T-helper 1 cell (primary cell): ENCODE measurements around the gene NGFR.

Source experiments
- DNase-seq, 5 donors: peaks; one replicate each; pipeline ENCODE4 v3.0.0-alpha.2; 2012 to 2020

Gene NGFR

GRCh38 chr17:49469831-49470810, 25.0 kb upstream of the NGFR start:
- no peak for DNase-seq

GRCh38 chr17:49471089-49471683, 23.9 kb upstream of the NGFR start:
- DNase-seq = no peak

DNA sequence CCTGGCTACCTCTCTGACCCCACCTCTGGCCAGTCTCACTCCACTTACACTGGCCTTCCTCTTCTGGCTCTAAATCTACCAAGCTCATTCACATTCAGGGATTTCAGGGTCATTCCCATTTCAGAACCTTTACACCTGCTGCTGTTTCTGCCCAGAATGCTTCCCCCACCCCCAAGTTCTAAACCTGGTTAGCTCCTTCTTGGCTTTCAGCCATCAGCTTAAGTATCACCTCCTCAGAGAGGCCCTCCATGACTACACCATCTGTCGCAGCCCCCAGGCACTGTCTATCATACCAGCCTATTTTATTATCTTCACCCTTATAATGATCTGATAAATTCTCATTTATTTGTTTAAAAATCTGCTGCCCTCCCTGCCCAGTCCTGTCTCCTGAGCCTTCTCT, 23.3 kb upstream of the NGFR start:
- no peak for DNase-seq

DNA sequence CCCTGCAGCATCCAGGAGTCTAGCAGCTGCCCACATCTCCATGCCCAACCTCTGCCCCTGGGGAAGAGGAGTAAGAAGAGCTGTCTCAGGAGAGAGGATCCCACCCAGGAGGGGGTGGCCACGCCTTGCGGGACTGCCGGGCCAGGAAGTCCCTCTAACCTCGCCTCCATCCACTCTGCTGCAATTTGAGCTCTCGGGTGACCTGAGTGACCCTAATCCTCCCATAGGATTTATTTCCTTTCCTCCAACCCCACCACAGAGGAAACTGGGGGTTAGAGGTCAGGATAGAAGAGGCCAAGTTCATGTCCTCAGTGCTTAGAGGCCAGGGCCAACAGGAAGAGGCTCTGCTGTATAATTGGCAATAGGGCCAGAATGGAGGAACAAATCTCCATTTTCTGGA, 22.6 kb upstream of the NGFR start:
- DNase-seq = no peak

GRCh38 chr17:49473900-49474751, 21.0 kb upstream of the NGFR start:
- DNase-seq = no peak

DNA sequence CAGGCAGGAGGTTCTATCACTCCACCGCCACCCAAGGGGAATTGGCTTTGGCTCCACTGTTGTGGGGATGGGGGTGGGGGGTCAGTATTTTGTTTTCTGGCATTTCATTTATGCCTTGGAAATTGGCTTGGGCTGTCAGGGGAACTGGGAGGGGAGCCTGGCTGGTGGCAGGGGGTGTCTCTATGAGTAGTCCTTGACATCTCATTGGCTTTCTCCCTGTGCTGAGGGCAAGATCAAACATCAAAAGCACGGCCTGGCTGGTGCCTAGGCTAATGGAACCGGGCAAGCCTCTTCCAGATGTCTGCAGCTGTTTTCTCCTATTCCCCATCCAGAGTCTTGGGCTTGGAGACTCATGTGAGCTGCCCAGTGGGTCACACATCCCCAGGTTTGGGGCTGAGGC, 17.4 kb upstream of the NGFR start:
- no peak for DNase-seq

DNA sequence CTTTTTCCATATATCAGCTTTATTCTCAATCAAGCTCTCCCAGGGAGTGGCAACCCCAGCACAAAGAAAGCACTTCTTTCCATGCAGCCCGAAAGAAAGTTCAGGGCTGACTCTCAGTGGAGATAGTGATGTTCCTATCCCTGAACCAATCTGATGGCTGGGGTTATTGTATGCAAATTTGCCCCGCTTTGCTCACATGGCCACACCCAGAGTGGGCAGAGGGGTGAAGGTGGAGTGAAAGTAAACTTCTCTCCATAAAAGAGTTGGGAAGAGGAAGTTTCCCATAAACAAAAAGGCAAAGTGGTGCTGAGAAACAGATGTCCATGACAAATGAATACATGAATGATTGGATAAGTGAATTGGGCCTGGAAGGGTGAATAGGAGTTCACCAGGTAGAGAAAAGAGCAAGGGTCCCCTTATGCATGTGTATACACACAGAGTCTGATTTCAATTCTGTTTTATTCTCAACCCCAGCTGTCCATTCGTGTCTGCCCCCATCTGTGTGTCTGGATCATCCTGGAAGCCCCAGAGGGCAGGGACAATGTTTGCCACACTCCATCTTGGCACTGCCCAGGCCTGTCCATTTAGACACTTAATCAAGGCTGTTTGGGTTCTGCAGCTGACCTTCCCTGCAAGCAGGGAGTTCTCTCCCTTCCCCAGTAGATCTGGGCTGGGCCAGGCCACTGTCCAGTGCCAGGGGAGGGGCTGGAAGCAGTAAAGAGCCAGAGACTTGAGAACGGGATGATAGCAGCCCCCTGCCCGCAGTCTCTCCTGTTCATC, 14.1 kb upstream of the NGFR start:
- no peak for DNase-seq

GRCh38 chr17:49482144-49482817, 12.8 kb upstream of the NGFR start:
- DNase-seq = no peak

- DNase-seq = no peak
These were observed 11.2 kb upstream of the NGFR start for GRCh38 chr17:49483599-49484509.

DNA sequence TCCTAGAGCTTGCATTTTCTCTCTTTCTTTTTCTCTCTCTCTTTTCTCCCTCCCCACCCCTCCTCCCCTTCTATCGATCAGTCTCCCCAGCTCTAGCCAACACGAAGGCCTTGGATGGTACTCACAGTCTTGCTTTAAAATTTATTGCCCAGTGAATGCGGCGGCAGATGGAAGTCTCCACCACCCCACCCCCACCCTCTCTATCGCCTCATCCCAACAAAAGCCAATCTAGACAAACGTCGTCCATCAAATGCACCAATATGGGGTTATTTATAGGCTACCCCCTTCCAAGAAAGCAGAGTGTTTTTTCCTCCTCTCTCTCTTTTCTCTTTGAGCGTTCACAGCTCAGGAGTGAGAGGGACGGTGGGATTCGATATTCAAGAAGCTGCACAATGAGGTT, 10.5 kb upstream of the NGFR start:
- DNase-seq = no peak

DNA sequence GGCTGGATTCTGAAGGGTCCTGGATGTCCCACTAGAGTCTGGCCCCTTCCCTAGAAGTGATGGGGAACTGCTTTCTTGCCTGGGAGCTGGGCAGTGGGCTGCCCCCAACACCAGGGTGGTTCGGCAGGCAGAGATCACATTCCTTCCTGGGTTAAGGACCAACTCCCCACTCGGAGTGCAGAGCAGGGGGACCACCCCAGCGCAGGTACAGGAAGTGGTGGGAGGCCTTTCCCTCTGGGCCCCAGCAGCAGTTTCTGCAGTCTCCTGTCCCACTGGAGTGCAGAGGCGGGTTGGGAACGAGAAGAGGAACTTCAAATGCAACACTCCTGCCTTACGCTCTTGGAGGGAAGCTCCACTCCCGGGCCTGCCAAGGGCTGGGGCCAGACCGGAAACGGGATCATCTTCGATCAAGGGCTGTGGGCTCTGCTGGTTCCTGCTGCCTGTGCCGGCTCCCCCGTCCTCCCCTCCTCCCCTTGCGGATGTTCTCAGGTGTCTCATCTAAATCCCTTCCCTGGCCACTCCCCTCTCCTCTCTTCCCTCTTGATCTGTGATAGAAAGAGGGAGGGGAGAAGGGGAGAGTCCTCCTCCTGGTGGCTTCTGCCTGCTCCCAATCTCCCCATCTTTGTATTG, 9.0 kb upstream of the NGFR start:
- no peak for DNase-seq

DNA sequence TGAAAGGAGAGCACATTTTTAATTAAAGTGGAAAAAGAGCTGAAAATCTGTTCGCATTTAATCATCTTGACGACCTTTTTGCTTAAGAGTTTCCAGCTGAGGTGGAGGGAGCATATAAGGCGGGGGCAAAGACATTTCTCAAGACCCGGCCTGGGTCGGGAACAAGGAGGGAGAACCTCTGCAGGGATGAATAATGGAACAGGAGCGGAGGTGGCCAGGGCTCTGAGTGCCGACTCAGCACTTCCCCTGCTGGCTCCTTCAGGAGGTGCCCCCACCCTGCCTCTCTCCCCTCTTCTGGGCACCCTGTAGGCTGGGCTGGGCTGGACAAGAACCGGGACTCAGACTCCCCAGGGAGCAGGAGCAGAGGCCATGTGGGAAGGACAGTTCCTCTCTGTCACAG, 7.9 kb upstream of the NGFR start:
- DNase-seq = no peak

DNA sequence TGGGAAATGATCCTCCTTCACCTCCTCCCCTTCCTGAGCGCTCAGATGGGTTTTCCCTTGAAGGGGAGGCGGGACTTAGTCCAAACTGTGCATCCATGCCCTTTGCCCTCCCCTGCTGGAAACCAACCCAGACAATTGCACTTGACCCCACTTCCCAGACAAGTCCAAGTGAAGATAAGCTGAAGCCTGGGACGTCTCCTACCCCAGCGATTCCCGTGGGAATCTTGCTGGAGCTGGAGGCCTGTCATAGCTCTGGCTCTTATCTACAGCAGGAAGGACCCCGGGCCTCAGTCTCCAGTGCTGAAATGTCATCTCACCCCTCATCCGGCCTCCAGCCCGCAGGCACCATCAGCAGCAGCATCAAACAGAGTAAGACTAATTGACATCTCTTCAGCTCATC, 6.5 kb upstream of the NGFR start:
- DNase-seq = no peak

- DNase-seq = no peak
These were observed 5.7 kb upstream of the NGFR start for GRCh38 chr17:49489348-49489747.

GRCh38 chr17:49490276-49490675, 4.8 kb upstream of the NGFR start:
- no peak for DNase-seq

DNA sequence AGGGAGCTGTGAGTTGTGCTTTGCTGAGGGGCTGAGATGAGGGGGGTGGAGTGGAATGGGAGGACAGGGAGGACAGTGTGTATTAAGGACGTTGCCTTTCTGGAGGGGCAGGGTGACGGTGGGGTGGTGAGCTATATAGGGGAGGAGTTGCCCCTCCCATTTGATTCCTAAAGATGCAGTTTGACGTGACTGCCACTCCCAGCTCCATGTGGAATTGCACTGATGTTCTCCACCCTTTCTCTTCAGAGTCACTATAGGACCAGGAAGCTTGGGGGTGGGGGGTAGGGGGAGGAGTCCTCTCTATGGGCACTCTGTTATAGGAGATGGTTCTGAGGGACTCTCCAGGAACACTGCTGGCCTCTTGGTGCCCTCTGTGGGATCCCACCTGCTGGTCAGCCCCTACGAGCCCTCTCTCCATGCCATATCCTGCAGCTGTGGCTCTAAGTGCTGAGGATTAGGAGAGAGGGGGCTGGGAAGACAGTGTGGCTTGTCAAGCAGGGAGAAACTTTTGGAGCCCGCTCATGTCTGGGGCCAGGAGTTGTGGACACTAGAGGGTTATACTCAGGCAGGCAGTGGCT, 3.8 kb upstream of the NGFR start:
- no peak for DNase-seq

GRCh38 chr17:49494399-49494985, 601 bp upstream of the NGFR start:
- no peak for DNase-seq

DNA sequence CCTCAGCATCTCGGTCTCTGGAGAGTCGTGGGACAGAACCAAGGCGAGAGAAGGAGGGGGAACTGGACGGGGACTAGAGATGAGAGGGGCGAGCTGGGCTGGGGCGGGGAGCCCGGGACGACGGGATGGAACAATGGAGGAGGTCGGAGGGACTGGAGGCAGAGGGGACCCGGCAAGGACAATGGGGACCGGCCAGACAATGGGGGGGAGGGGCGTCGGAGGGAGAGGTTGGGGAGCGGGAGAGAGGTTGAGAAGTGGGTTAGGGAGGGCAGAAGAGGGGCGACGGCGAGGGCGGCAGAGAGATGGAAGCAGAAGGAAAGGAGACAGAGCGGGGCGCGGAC, 719 bp downstream of the NGFR start:
- DNase-seq = no peak

DNA sequence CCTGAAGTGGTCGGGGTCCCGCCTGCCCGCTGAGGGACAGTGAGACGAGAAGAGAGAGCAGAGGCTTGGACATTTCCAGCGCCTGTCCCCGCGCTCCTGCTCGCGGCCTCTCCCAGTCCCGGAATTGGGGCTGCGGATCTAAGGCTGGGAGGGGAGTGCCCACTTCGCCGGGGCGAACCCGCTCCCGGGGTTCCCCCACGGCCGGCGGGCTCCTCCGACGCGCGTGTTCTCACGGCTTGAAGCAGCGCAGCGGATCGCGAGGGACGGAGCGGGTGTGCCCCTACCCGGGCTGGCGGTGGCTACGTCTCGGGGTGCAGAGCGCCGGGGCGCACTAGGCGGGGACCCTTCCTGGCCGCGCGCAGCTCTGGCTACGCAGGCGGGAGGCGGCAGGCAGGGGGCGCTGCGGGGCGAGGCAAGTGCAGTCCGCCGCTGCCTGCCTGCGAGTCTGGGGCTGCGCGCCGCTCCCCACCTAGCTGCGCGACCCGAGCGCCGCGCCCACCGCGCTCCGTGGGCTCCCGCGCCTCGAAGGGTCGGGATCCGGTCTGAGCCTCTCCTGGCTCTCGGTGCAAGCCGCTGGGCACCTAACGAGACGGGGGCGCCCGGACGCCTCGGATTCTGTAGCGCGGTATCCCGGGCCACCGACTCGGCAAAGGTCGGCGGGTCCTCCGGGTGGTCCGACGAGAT, 1.2 kb downstream of the NGFR start:
- peak; percentile 70 to 81 (median 77) for DNase-seq
